K562 (cell line): Measurements from ENCODE around the gene KNSTRN. TPM values are rescaled to one million over a fixed set of nuclear protein-coding genes. Genes with fewer than 3 reads are reported as not detected.

ENCODE experiments used
- ATAC-seq: fragments of 200-7000 bp; cut with Tn5 transposase; 3 replicates; pipeline ENCODE4 v1.9.1; 2020; ENCODE audit warnings: moderate library complexity
- Bru-seq: library from RNA; stranded (reverse); fragments of 400-500 nt; gene quantifications from one replicate; lab custom pipeline; 2021; lab: Mats Ljungman, UMichigan
- BruChase-seq, 2 experiments: library from RNA; stranded (reverse); fragments of 400-500 nt; gene quantifications; one replicate each; lab custom pipeline; 2021; lab: Mats Ljungman, UMichigan
- BruUV-seq: library from RNA; stranded (reverse); fragments of 400-500 nt; replicated peaks from 2 replicates; lab custom pipeline; 2021; lab: Mats Ljungman, UMichigan
- CTCF ChIA-PET: fragments of 300-600 bp; formaldehyde crosslinking; extraction: SDS; loops from one replicate; lab custom pipeline; 2021; ENCODE audit warnings: low intra/inter-chr PET ratio; lab: Yijun Ruan, JAX
- POLR2A ChIA-PET: fragments of 300-600, 350-650 bp; sonication (Branson Sonifier 250); formaldehyde crosslinking; extraction: SDS; loops from one replicate; lab custom pipeline; 2021; ENCODE audit warnings: antibody characterized with exemption, inconsistent platforms; lab: Yijun Ruan, JAX
- DNase-seq, 4 experiments: peaks; one replicate each; pipeline versions ENCODE4 v3.0.0 to v3.0.0-alpha.2; 2011 to 2018; ENCODE audit warnings: low spot score in 3 of 4, mixed read lengths in 3 of 4; ENCODE audit errors: extremely low read depth in 1 of 4
- FAIRE-seq: peaks from 2 replicates; lab custom pipeline; 2011; peaks lifted over from hg19 to GRCh38; lab: Jason Lieb, UNC
- H2AFZ ChIP-seq: 2 replicates; pipeline ENCODE4 v1.6.0; 2011; ENCODE audit warnings: low read depth, low read length, control low read depth, inconsistent platforms
- H3K27ac ChIP-seq: fragments of 200-600 bp; 3 replicates; pipeline ENCODE4 v1.8.0; 2011; ENCODE audit warnings: low read depth, mild to moderate bottlenecking, control low read depth, inconsistent platforms, low read length, moderate library complexity, mixed read lengths; ENCODE audit errors: extremely low read depth
- H3K27me3 ChIP-seq, 2 experiments: fragments of 300-600 bp in 1 of 2; 2 replicates in 1 of 2; 3 replicates in 1 of 2; pipeline versions ENCODE4 v1.6.0 to v1.8.0; 2011; ENCODE audit warnings: inconsistent platforms in 2 of 2, low read length in 2 of 2, mild to moderate bottlenecking in 1 of 2, mixed read lengths in 1 of 2, moderate library complexity in 1 of 2; ENCODE audit not compliant: control insufficient read depth in 2 of 2, insufficient read depth in 2 of 2
- H3K36me3 ChIP-seq: fragments of 300-600 bp; 3 replicates; pipeline ENCODE4 v1.8.0; 2011; ENCODE audit warnings: mild to moderate bottlenecking, low read length, inconsistent platforms; ENCODE audit not compliant: control insufficient read depth, insufficient read depth
- H3K4me1 ChIP-seq, 2 experiments: fragments of 200-600 bp in 1 of 2; replicated peaks in 1 of 2; 2 replicates in 1 of 2; 3 replicates in 1 of 2; pipeline versions ENCODE4 v1.5.1 to v1.8.0; 2011; ENCODE audit warnings: inconsistent platforms in 2 of 2, low read length in 2 of 2, mild to moderate bottlenecking in 1 of 2, mixed read lengths in 1 of 2, moderate library complexity in 1 of 2; ENCODE audit not compliant: control insufficient read depth in 2 of 2, insufficient read depth in 2 of 2
- H3K4me2 ChIP-seq: 2 replicates; pipeline ENCODE4 v1.6.1; 2011; ENCODE audit warnings: low read length, control low read depth, inconsistent platforms, mixed read lengths; ENCODE audit not compliant: insufficient read depth
- H3K4me3 ChIP-seq: fragments of 200-600 bp; sonication (generic), shearing (Covaris generic); 2 replicates; pipeline ENCODE4 v1.5.1; 2016; ENCODE audit warnings: control low read depth, inconsistent platforms
- H3K79me2 ChIP-seq: fragments of 200-600 bp; 3 replicates; pipeline ENCODE4 v1.8.0; 2011; ENCODE audit warnings: low read length, inconsistent platforms; ENCODE audit not compliant: control insufficient read depth, insufficient read depth
- H3K9ac ChIP-seq, 2 experiments: 2 replicates each; pipeline versions ENCODE4 v1.6.0 to v1.6.1; 2011; ENCODE audit warnings: low read depth in 2 of 2, low read length in 2 of 2, control low read depth in 1 of 2, inconsistent platforms in 1 of 2, mild to moderate bottlenecking in 1 of 2, mixed read lengths in 1 of 2; ENCODE audit not compliant: insufficient read depth in 1 of 2
- H3K9me1 ChIP-seq: one replicate; pipeline ENCODE4 v1.6.0; 2011; ENCODE audit warnings: inconsistent platforms, mild to moderate bottlenecking, low read length, moderate library complexity; ENCODE audit not compliant: control insufficient read depth, insufficient read depth
- H3K9me3 ChIP-seq: replicated peaks from 2 replicates; pipeline ENCODE4 v1.5.1; 2011; ENCODE audit warnings: low read depth, low read length, inconsistent platforms; ENCODE audit not compliant: control insufficient read depth, insufficient read depth
- H4K20me1 ChIP-seq: replicated peaks from 2 replicates; pipeline ENCODE4 v1.6.1; 2011; ENCODE audit warnings: low read length, inconsistent platforms, mixed read lengths; ENCODE audit not compliant: control insufficient read depth, insufficient read depth
- BRF1 ChIP-seq: IDR thresholded peaks from 3 replicates; pipeline ENCODE4 v1.6.1; 2011; ENCODE audit warnings: borderline replicate concordance, mild to moderate bottlenecking; ENCODE audit not compliant: insufficient read length; ENCODE audit errors: extremely low read depth
- FOXK2 ChIP-seq, 2 experiments: fragments of 450-650 bp; IDR thresholded peaks in 1 of 2; conservative IDR thresholded peaks in 1 of 2; 2 replicates each; pipeline ENCODE4 v1.6.1; 2016; ENCODE audit warnings: low read depth in 2 of 2, mild to moderate bottlenecking in 1 of 2
- FUS ChIP-seq: fragments of 200-400 bp; formaldehyde crosslinking; optimal IDR thresholded peaks from 2 replicates; pipeline ENCODE3; 2017; ENCODE audit warnings: low read depth, low read length
- WGBS: fragments of 100-300 bp; shearing (Covaris generic); methylation state at CpG from one replicate; pipeline ENCODE4 v1.1.6; 2016; ENCODE audit warnings: low coverage, mixed read lengths; ENCODE audit not compliant: insufficient coverage; ENCODE audit errors: missing lambda C conversion rate; 5-methylcytosine and 5-hydroxymethylcytosine counted together
- in situ Hi-C: fragments of 300-500 bp; cut with MboI; formaldehyde crosslinking; loops from 4 replicates; pipeline ENCODE4 v1.15.0; 2018; ENCODE audit warnings: inconsistent platforms, mixed read lengths
- intact Hi-C: fragments of 100-400 bp; cut with micrococcal nuclease; formaldehyde crosslinking; loops from 2 replicates; pipeline ENCODE4 v1.14.2; 2022
- long read RNA-seq, 3 experiments: library from polyadenylated mRNA in 2 of 3; library from RNA in 1 of 3; unstranded in 2 of 3; stranded (forward) in 1 of 3; transcript quantifications; one replicate each; pipeline ENCODE4 v2.0.0, GENCODE V29; 2019 to 2022
- polyA minus RNA-seq, 3 experiments: library from RNA; depleted of rRNA, polyadenylated mRNA; stranded (reverse); fragments of >200 nt; gene quantifications; 2 replicates each; pipeline ENCODE4 v1.2.3, GENCODE V29; 2011
- polyA plus RNA-seq, 8 experiments: library from polyadenylated mRNA; depleted of rRNA in 4 of 8; stranded (reverse) in 5 of 8; unstranded in 3 of 8; fragments of >200 nt; fragmentation: Nextera tagmentation in 2 of 8; fragmentation: Illumina TruSeq in 1 of 8; extraction: Ambion mirVana in 2 of 8; extraction: Trizol in 1 of 8; gene quantifications; 2 replicates each; pipeline versions ENCODE4 v1.2.1 to v1.2.3, GENCODE V29; 2011 to 2014; ENCODE audit warnings: inconsistent platforms in 1 of 8, missing spikeins in 1 of 8
- total RNA-seq, 7 experiments: library from RNA; depleted of rRNA in 6 of 7; stranded (reverse); fragments of >200 nt in 6 of 7; fragmentation: Illumina TruSeq in 2 of 7; extraction: Trizol in 2 of 7; gene quantifications; 2 replicates each; pipeline versions ENCODE4 v1.2.1 to v1.2.3, GENCODE V29; 2011 to 2021; ENCODE audit warnings: low replicate concordance in 1 of 7
- TF ChIP-seq, protein P1 (sequence below), 2 experiments: fragments of 450-650 bp in 1 of 2; sonication (generic) in 1 of 2; formaldehyde crosslinking in 1 of 2; IDR thresholded peaks in 1 of 2; conservative IDR thresholded peaks in 1 of 2; 2 replicates each; pipeline versions ENCODE4 v1.6.1 to v1.8.1; 2016 to 2023; ENCODE audit warnings: mild to moderate bottlenecking in 2 of 2, moderate library complexity in 2 of 2, inconsistent platforms in 1 of 2, missing genetic modification reagents in 1 of 2
- TF ChIP-seq, protein P2 (sequence below): fragments of 250-450 bp; sonication (Bioruptor Pico); IDR thresholded peaks from 2 replicates; pipeline ENCODE4 v1.4.0; 2020; ENCODE audit warnings: mild to moderate bottlenecking, moderate library complexity, borderline replicate concordance
- TF ChIP-seq, protein P3 (sequence below): fragments of 250-450 bp; sonication (Bioruptor Pico); IDR thresholded peaks from 2 replicates; pipeline ENCODE4 v1.9.0; 2021; ENCODE audit warnings: mild to moderate bottlenecking

Gene KNSTRN, protein sequence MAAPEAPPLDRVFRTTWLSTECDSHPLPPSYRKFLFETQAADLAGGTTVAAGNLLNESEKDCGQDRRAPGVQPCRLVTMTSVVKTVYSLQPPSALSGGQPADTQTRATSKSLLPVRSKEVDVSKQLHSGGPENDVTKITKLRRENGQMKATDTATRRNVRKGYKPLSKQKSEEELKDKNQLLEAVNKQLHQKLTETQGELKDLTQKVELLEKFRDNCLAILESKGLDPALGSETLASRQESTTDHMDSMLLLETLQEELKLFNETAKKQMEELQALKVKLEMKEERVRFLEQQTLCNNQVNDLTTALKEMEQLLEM
- 84.3 and 130 TPM in 2 replicates for total RNA-seq (2011; cell fraction: chromatin; rRNA removed; ENCODE audit: low replicate concordance)
- 50.7 and 57.5 TPM in 2 replicates for total RNA-seq (2011; cell fraction: nucleolus; rRNA removed)
- 75.5 and 94.3 TPM in 2 replicates for total RNA-seq (2011; cell fraction: nucleoplasm; rRNA removed)
- total RNA-seq (2014; rRNA removed) (51.4 and 62.3 TPM in 2 replicates), total RNA-seq (2014; rRNA removed; fragmentation: Illumina TruSeq; extraction: Trizol) (88.2 and 99.8 TPM in 2 replicates), total RNA-seq (2015; rRNA removed; fragmentation: Illumina TruSeq; extraction: Trizol) (85.8 and 87.3 TPM in 2 replicates), total RNA-seq (2021) (64.3 and 65.7 TPM in 2 replicates), polyA plus RNA-seq (2011; rRNA removed) (59.7 and 80.0 TPM in 2 replicates), polyA plus RNA-seq (2014; fragmentation: Illumina TruSeq; extraction: Trizol) (74.7 and 75.0 TPM in 2 replicates), polyA plus RNA-seq (2014; fragmentation: Nextera tagmentation; extraction: Ambion mirVana) (10 to 100 TPM; 48.7 to 66.3 TPM), polyA plus RNA-seq (2014; rRNA removed) (61.9 and 63.9 TPM in 2 replicates), polyA minus RNA-seq (2011; rRNA and poly(A)+ RNA removed) (111 and 131 TPM in 2 replicates), Bru-seq, nascent RNA (percentile 92 among the genes with signal in this experiment), BruChase-seq, experiment 1, labeled RNA remaining after a 2-hour chase (percentile 85 among the genes with signal in this experiment), BruChase-seq, experiment 2, labeled RNA remaining after a 6-hour chase (percentile 85 among the genes with signal in this experiment)
- 30.2 and 32.2 TPM in 2 replicates for polyA plus RNA-seq (2011; cell fraction: cytosol; rRNA removed)
- polyA plus RNA-seq (2011; cell fraction: nucleus; rRNA removed), result 38.3 and 42.7 TPM in 2 replicates
- polyA plus RNA-seq (2012), result 31.8 and 42.4 TPM in 2 replicates
- polyA minus RNA-seq (2011; cell fraction: cytosol; rRNA and poly(A)+ RNA removed), result 29.8 and 39.7 TPM in 2 replicates
- polyA minus RNA-seq (2011; cell fraction: nucleus; rRNA and poly(A)+ RNA removed), result 19.1 and 47.0 TPM in 2 replicates
- long read RNA-seq, experiment 1, transcript KNSTRN-202 (9 exons, 1,899 nt), result minor isoform, 5 of 145 reads
- long read RNA-seq, experiment 1, transcript KNSTRN-201 (9 exons, 1,714 nt), result major isoform, 110 of 145 reads
- long read RNA-seq, experiment 1, partial matches to known transcripts, result 17 of 145 reads
- long read RNA-seq, experiment 1, other reads (novel, unspliced or antisense), result 8 of 145 reads
- long read RNA-seq, experiment 2, transcript KNSTRN-201 (9 exons, 1,714 nt), result major isoform, 44 of 67 reads
- long read RNA-seq, experiment 2, partial matches to known transcripts, result 8 of 67 reads
- long read RNA-seq, experiment 2, other reads (novel, unspliced or antisense), result 10 of 67 reads
- long read RNA-seq, experiment 3, transcript KNSTRN-201 (9 exons, 1,714 nt), result major isoform, 74 of 90 reads
- long read RNA-seq, experiment 3, partial matches to known transcripts, result 6 of 90 reads
- long read RNA-seq, experiment 3, other reads (novel, unspliced or antisense), result 3 of 90 reads

DNA sequence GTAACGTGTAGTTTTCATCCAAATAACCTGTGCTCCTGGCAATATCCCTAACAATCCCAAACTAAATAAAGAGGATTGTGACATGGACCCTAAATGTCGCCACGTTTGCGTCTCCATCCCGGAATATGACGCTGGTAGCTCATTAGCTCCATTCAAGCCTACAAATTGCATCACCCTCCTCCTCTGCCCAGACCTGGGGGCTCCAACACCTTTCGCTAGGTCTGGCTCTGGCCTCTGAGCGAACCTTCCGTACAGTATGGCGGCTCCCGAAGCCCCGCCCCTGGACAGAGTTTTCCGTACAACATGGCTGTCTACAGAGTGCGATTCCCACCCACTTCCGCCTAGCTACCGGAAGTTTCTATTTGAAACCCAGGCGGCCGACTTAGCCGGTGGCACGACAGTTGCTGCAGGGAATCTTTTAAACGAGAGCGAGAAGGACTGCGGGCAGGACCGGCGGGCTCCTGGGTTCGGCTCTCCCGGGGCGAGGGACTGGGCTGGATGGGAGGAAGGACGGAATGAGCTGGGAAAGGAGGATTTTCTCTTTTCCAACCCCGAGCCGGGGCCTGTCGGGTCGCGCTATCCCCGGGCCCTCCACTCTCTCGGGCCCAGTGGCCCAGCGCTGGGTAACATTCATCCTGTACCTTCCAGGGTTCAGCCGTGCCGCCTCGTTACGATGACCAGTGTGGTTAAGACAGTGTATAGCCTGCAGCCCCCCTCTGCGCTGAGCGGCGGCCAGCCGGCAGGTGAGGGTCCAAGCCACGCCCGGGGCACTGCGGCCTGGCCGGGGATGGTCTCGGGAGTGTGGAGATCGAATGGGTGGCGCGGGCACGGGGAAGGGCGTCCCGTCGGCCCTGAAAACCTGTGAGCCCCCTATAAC, at the start of gene KNSTRN:
Gene KNSTRN (plus strand): TSS at position 142 of the 877 bp plus-strand sequence. CDS start 115 bp downstream, at position 257.
- in situ Hi-C loops (no loop called here), intact Hi-C loops (no loop called here)
- DNase-seq (peak; percentile 90 to 96 (median 92)), FAIRE-seq (peak; percentile 91), ATAC-seq (peak; percentile 97)
- Histone ChIP-seq H3K4me3 (peak within 1 kb of the TSS; percentile 85), H3K4me2 (peak within 1 kb of the TSS; percentile 84), H3K9ac (peak within 1 kb of the TSS; percentile 84 to 95), H4K20me1 (no peaks in the 10 kb centered on the region), H3K4me1 (peaks cover 21 to 30% of the 10 kb centered on the region in 2 experiments; a peak in 4 of 5 replicates), H2AFZ (peak within 1 kb of the TSS; percentile 99), H3K9me3 (no peaks in the 10 kb centered on the region), H3K9me1 (peaks cover 5% of the 10 kb centered on the region), H3K79me2 (peaks cover 31% of the 10 kb centered on the region), H3K36me3 (peaks cover 35% of the 10 kb centered on the region), H3K27me3 (no peaks in the 10 kb centered on the region), H3K27ac (peak within 1 kb of the TSS; percentile 71)
- BruUV-seq, result TSS peak; percentile 79
- WGBS, result 2% methylated on average over 56 of the region's 57 CpGs
- CTCF ChIA-PET, result interaction anchor here (0.5 kb wide), 1 partner anchor 85 kb away, joined by 3 read pairs; no protein-coding TSS in a partner anchor
- POLR2A ChIA-PET, result interaction anchor here (0.7 to 1.5 kb wide), 10 partner anchors 8 to 534 kb away, joined by 3 to 13 read pairs (median 3); partner anchors contain the start of gene DISP2
- TF ChIP-seq, protein P1, sequence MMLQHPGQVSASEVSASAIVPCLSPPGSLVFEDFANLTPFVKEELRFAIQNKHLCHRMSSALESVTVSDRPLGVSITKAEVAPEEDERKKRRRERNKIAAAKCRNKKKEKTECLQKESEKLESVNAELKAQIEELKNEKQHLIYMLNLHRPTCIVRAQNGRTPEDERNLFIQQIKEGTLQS (IDR thresholded peaks at IDR 0.05), result peak; percentile 71
- TF ChIP-seq, protein P1 (CRISPR knock-in tag; conservative IDR thresholded peaks at IDR 0.05), result 0 out of 2 replicates have a peak, but pooled peaks have one; percentile 69
- TF ChIP-seq BRF1, result no peak
- TF ChIP-seq FUS, result no peak
- TF ChIP-seq, protein P2, sequence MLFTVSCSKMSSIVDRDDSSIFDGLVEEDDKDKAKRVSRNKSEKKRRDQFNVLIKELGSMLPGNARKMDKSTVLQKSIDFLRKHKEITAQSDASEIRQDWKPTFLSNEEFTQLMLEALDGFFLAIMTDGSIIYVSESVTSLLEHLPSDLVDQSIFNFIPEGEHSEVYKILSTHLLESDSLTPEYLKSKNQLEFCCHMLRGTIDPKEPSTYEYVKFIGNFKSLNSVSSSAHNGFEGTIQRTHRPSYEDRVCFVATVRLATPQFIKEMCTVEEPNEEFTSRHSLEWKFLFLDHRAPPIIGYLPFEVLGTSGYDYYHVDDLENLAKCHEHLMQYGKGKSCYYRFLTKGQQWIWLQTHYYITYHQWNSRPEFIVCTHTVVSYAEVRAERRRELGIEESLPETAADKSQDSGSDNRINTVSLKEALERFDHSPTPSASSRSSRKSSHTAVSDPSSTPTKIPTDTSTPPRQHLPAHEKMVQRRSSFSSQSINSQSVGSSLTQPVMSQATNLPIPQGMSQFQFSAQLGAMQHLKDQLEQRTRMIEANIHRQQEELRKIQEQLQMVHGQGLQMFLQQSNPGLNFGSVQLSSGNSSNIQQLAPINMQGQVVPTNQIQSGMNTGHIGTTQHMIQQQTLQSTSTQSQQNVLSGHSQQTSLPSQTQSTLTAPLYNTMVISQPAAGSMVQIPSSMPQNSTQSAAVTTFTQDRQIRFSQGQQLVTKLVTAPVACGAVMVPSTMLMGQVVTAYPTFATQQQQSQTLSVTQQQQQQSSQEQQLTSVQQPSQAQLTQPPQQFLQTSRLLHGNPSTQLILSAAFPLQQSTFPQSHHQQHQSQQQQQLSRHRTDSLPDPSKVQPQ, result no peak
- peak; percentile 74 to 86; a peak in 3 of 4 replicates for TF ChIP-seq FOXK2 (conservative IDR thresholded peaks at IDR 0.05 in 1 of 2, IDR thresholded peaks at IDR 0.05 in 1 of 2; ENCODE audit: low read depth in 2 of 2)
- TF ChIP-seq, protein P3, sequence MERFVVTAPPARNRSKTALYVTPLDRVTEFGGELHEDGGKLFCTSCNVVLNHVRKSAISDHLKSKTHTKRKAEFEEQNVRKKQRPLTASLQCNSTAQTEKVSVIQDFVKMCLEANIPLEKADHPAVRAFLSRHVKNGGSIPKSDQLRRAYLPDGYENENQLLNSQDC (CRISPR knock-in tag), result no peak
